GM19043 (cell line): ENCODE data around the gene ANKRD24.
"Not testable (repeated sequence)": the region's sequence is repeated elsewhere in the genome, so short reads cannot be mapped to it uniquely, and the experiment has no call there.

Experiments used
- ATAC-seq: cut with Tn5 transposase; IDR thresholded peaks from one replicate; pipeline ENCODE4 v1.9.1; 2021; ENCODE audit warnings: low read depth; ENCODE audit not compliant: unreplicated experiment

ANKRD24 gene

GRCh38 chr19:4182084-4182810 is at the start of gene ANKRD24, which contains the start of gene SIRT6:
TSS of gene ANKRD24 (plus strand) at chr19:4182689. CDS start at chr19:4186426, 3,737 bp downstream.
TSS of gene SIRT6 (minus strand) at chr19:4182563. CDS start at chr19:4182539, 24 bp downstream.
- peak; percentile 55 for ATAC-seq

- no peak for ATAC-seq
Observed at GRCh38 chr19:4134351-4134750, 48.1 kb upstream of the ANKRD24 start.

- not testable (repeated sequence) for ATAC-seq
Observed at GRCh38 chr19:4135386-4135785, 47.1 kb upstream of the ANKRD24 start.

GRCh38 chr19:4136680-4137088 is 45.8 kb upstream of the ANKRD24 start:
- ATAC-seq = no peak

GRCh38 chr19:4138445-4138844 is 44.0 kb upstream of the ANKRD24 start:
- no peak for ATAC-seq

- no peak for ATAC-seq
Observed at GRCh38 chr19:4139614-4140236, 42.8 kb upstream of the ANKRD24 start.

GRCh38 chr19:4140237-4140711 is 42.2 kb upstream of the ANKRD24 start:
- ATAC-seq = no peak

GRCh38 chr19:4142916-4143315 is 39.6 kb upstream of the ANKRD24 start:
- not testable (repeated sequence) for ATAC-seq

GRCh38 chr19:4144666-4145249 is 37.7 kb upstream of the ANKRD24 start:
- ATAC-seq = no peak

GRCh38 chr19:4149518-4150288 is 32.8 kb upstream of the ANKRD24 start:
- ATAC-seq = no peak

- no peak for ATAC-seq
Observed at GRCh38 chr19:4151623-4152022, 30.9 kb upstream of the ANKRD24 start.

- ATAC-seq = no peak
Observed at GRCh38 chr19:4152241-4152998, 30.1 kb upstream of the ANKRD24 start.

GRCh38 chr19:4154571-4155312 is 27.7 kb upstream of the ANKRD24 start:
- no peak for ATAC-seq

- ATAC-seq = no peak
Observed at GRCh38 chr19:4157164-4157563, 25.3 kb upstream of the ANKRD24 start.

- not testable (repeated sequence) for ATAC-seq
Observed at GRCh38 chr19:4157971-4158370, 24.5 kb upstream of the ANKRD24 start.

- no peak for ATAC-seq
Observed at GRCh38 chr19:4161415-4162077, 20.9 kb upstream of the ANKRD24 start.

GRCh38 chr19:4164262-4164661 is 18.2 kb upstream of the ANKRD24 start:
- no peak for ATAC-seq

GRCh38 chr19:4171676-4172075 is 10.8 kb upstream of the ANKRD24 start:
- no peak for ATAC-seq
